ENCODE data around the gene CLDN4. TPM values are rescaled to one million over a fixed set of nuclear protein-coding genes. Genes with fewer than 3 reads are reported as not detected.

CLDN4 gene
- total RNA-seq, 1 experiment from 2014 or later: 15.6 TPM

GRCh38 chr7:73876973-73877372 is 46.2 kb downstream of the CLDN4 start:
- Mint-ChIP-seq H3K4me1 (peaks cover 4 to 8% of the 10 kb centered on the region in 2 experiments; a peak in 3 of 4 replicates), H3K27ac (no peak overlapping the region)
- H4K20me1 ChIP-seq (ENCODE audit: control insufficient read depth, insufficient read depth, insufficient read length): no peaks in the 10 kb centered on the region

More at GRCh38 chr7:73876973-73877372, 46.2 kb downstream of the CLDN4 start:
- no peaks in the 10 kb centered on the region for H3K9me3 ChIP-seq (ENCODE audit: control insufficient read depth, low read depth, low read length)
- DNase-seq: no peak
- no peak overlapping the region for H3K9ac ChIP-seq (ENCODE audit: extremely low read depth, insufficient read length, low read length)
- no peak overlapping the region for H3K23ac ChIP-seq (ENCODE audit: insufficient read length, low read depth, low read length)
- H3K14ac ChIP-seq (ENCODE audit: insufficient read depth, low read length): no peak overlapping the region
- H2AK5ac ChIP-seq (ENCODE audit: insufficient read length, low read length): no peak overlapping the region
- H2BK12ac ChIP-seq (ENCODE audit: insufficient read length, low read depth, low read length): no peak overlapping the region
- Mint-ChIP-seq H3K9me3 (no peaks in the 10 kb centered on the region), H3K36me3 (ENCODE audit: insufficient read depth in 1 of 3, low read depth in 3 of 3) (no peaks in the 10 kb centered on the region), H3K4me3 (no peak overlapping the region), H3K27me3 (ENCODE audit: low read depth) (peaks cover 9% of the 10 kb centered on the region)
- H3K79me1 ChIP-seq (ENCODE audit: insufficient read depth, low read depth, low read length, poor library complexity, severe bottlenecking): no peaks in the 10 kb centered on the region
- H3K23me2 ChIP-seq (ENCODE audit: insufficient read length, low read depth, low read length, poor library complexity, severe bottlenecking): no peaks in the 10 kb centered on the region
- no peak overlapping the region for H2BK20ac ChIP-seq (ENCODE audit: low read depth, low read length, poor library complexity, severe bottlenecking)
- no peak for TF ChIP-seq CTCF (conservative IDR thresholded peaks at IDR 0.05)
- no peak overlapping the region for H4K91ac ChIP-seq (ENCODE audit: insufficient read length, low read depth, low read length)
- no peak overlapping the region for H3T11ph ChIP-seq (ENCODE audit: low read length)
- no peak overlapping the region for H2BK120ac ChIP-seq (ENCODE audit: low read depth, low read length, poor library complexity, severe bottlenecking)
- H3K4me2 ChIP-seq (ENCODE audit: insufficient read depth, insufficient read length, low read length): no peak overlapping the region
- no peak overlapping the region for H2AFZ ChIP-seq (ENCODE audit: low read length)
- no CpG with 5 or more reads among the region's 12 CpGs for WGBS (ENCODE audit: extremely low coverage, insufficient read length, low lambda C conversion rate)
- no peak overlapping the region for H3K27ac ChIP-seq (ENCODE audit: insufficient read length, low read depth, low read length)
- no peak overlapping the region for H4K8ac ChIP-seq (replicated peaks; ENCODE audit: insufficient read length, low read depth, low read length)
- H4K5ac ChIP-seq (ENCODE audit: insufficient read length, low read depth, low read length): no peak overlapping the region
- H2BK15ac ChIP-seq (ENCODE audit: low read depth, low read length): no peak overlapping the region
- no peaks in the 10 kb centered on the region for H3K79me2 ChIP-seq (ENCODE audit: insufficient read depth, low read length)
- H3K18ac ChIP-seq (ENCODE audit: insufficient read length, low read depth, low read length): no peak overlapping the region
- H3K56ac ChIP-seq (ENCODE audit: insufficient read length, low read depth, low read length): no peak overlapping the region
- H3K4ac ChIP-seq (ENCODE audit: low read depth, low read length): no peak overlapping the region
- no peak overlapping the region for H2BK5ac ChIP-seq (ENCODE audit: insufficient read length, low read length)
- H3K4me1 ChIP-seq (ENCODE audit: insufficient read depth, low read length): no peaks in the 10 kb centered on the region
- no peaks in the 10 kb centered on the region for H3K27me3 ChIP-seq (ENCODE audit: insufficient read depth, low read length)
